WTC11 (cell line): Measurements from ENCODE around the gene KRTAP10-3.
"Not testable (repeated sequence)": the region's sequence is repeated elsewhere in the genome, so short reads cannot be mapped to it uniquely, and the experiment has no call there.

Experiments used
- E2F4 ChIP-seq: sonication (generic); formaldehyde crosslinking; IDR thresholded peaks from 2 replicates; pipeline ENCODE4 v1.8.1; 2022; ENCODE audit warnings: low read depth, mild to moderate bottlenecking, moderate library complexity, missing genetic modification reagents, borderline replicate concordance
- ZNF232 ChIP-seq: sonication (generic); formaldehyde crosslinking; IDR thresholded peaks from 2 replicates; pipeline ENCODE4 v1.8.0; 2022; ENCODE audit warnings: mild to moderate bottlenecking, missing genetic modification reagents
- ZSCAN18 ChIP-seq: fragments of 250-450 bp; sonication (Bioruptor Pico); IDR thresholded peaks from 2 replicates; pipeline ENCODE4 v2.1.2; 2022; ENCODE audit warnings: mild to moderate bottlenecking, moderate library complexity
- TF ChIP-seq, protein P1 (sequence below): fragments of 200-600 bp; IDR thresholded peaks from 2 replicates; pipeline ENCODE4 v1.8.0; 2022; ENCODE audit warnings: antibody characterized with exemption

GRCh38 chr21:44558329-44558675 lies 293 bp downstream of the KRTAP10-3 start:
- TF ChIP-seq, protein P1, sequence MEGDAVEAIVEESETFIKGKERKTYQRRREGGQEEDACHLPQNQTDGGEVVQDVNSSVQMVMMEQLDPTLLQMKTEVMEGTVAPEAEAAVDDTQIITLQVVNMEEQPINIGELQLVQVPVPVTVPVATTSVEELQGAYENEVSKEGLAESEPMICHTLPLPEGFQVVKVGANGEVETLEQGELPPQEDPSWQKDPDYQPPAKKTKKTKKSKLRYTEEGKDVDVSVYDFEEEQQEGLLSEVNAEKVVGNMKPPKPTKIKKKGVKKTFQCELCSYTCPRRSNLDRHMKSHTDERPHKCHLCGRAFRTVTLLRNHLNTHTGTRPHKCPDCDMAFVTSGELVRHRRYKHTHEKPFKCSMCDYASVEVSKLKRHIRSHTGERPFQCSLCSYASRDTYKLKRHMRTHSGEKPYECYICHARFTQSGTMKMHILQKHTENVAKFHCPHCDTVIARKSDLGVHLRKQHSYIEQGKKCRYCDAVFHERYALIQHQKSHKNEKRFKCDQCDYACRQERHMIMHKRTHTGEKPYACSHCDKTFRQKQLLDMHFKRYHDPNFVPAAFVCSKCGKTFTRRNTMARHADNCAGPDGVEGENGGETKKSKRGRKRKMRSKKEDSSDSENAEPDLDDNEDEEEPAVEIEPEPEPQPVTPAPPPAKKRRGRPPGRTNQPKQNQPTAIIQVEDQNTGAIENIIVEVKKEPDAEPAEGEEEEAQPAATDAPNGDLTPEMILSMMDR: not testable (repeated sequence)
- TF ChIP-seq E2F4, ZSCAN18, ZNF232 (CRISPR knock-in tag): not testable (repeated sequence)
